Measurements from ENCODE around the gene ACADVL. TPM values are rescaled to one million over a fixed set of nuclear protein-coding genes. Genes with fewer than 3 reads are reported as not detected.
"Not testable (repeated sequence)": the region's sequence is repeated elsewhere in the genome, so short reads cannot be mapped to it uniquely, and the experiment has no call there.

The ACADVL gene
- polyA plus RNA-seq (2012; ENCODE audit: low read depth, missing spikeins) = 318 TPM

DNA sequence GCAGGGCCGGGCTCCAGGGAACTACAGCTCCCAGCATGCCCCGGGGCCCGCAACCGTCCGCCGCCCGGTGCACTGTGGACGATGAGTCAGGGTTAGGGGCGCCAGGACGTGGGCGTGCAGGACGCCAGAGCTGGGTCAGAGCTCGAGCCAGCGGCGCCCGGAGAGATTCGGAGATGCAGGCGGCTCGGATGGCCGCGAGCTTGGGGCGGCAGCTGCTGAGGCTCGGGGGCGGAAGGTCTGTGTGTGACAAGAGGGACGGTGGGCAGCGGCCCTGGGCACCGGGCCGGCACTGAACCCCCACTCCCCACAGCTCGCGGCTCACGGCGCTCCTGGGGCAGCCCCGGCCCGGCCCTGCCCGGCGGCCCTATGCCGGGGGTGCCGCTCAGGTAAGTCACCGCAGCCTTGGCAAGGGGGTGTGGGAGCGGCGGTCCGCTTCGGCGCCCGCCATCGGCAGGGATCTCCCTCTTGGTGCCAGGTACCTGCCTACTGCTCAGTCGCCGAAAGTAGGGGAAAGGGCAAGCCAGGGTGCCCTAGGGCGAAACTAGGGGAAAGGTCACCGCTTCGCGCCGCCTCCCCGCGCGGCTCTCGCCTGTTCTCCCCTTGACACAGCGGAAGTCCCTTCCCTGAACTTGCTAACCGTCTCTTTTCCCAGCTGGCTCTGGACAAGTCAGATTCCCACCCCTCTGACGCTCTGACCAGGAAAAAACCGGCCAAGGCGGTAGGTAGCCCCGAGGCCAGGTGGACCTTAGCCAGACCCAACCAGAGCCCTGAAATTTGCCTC is at the start of gene ACADVL, which contains the start of gene DLG4:
ACADVL (plus strand) TSS at position 127 of the 781 bp plus-strand sequence; CDS start at position 174, 47 bp downstream.
DLG4 (minus strand) TSS at position 25 of the 781 bp plus-strand sequence.
- DNase-seq (ENCODE audit: insufficient read length, low spot score) = peak; percentile 87
- FAIRE-seq = peak; percentile 97
- TF ChIP-seq POLR2AphosphoS5 (IDR thresholded peaks at IDR 0.05; ENCODE audit: low read depth, low read length) (peak; percentile 60; the same call in 1 of the 2 replicates), PAX5 (IDR thresholded peaks at IDR 0.05; ENCODE audit: insufficient read depth, low read length, severe bottlenecking) (no peak), POU2F2 (IDR thresholded peaks at IDR 0.05; ENCODE audit: low read depth, low read length) (no peak), POLR2A (IDR thresholded peaks at IDR 0.05; ENCODE audit: low read depth, low read length) (peak; percentile 76), SPI1 (IDR thresholded peaks at IDR 0.05; ENCODE audit: low read depth, low read length) (0 out of 2 replicates have a peak, but pooled peaks have one; percentile 7), TAF1 (IDR thresholded peaks at IDR 0.05; ENCODE audit: low read depth, low read length) (peak; percentile 67; the same call in 1 of the 2 replicates)

DNA sequence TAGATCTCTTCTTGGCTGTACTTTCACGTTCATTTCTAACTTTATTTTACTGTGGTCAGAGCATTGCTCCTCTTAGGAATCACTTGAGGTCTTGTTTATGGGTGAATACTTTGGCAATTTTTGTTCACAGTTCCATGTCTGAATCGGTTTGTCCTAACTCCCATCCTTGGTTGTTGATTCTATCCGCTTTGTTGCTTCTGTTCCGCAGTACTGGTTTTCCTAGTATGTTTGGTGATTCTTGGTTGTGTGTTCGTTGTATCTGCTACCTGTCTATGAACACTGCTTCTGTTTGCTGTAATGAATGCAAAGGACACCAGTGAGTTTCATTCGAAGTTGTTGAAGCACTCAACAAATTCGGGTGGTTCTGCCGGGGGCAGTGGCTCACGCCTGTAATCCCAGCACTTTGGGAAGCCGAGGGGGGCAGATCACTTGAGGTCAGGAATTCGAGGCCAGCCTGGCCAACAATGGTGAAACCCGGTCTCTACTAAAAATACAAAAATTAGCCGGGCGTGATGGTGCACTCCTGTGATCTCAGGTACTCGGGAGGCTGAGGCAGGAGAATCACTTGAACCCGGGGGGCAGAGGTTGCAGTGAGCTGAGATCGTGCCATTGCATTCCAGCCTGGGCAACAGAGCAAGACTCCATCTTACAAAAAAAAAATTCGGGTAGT is 47.1 kb upstream of the ACADVL start:
- not testable (repeated sequence) for DNase-seq (ENCODE audit: insufficient read length, low spot score); FAIRE-seq

DNA sequence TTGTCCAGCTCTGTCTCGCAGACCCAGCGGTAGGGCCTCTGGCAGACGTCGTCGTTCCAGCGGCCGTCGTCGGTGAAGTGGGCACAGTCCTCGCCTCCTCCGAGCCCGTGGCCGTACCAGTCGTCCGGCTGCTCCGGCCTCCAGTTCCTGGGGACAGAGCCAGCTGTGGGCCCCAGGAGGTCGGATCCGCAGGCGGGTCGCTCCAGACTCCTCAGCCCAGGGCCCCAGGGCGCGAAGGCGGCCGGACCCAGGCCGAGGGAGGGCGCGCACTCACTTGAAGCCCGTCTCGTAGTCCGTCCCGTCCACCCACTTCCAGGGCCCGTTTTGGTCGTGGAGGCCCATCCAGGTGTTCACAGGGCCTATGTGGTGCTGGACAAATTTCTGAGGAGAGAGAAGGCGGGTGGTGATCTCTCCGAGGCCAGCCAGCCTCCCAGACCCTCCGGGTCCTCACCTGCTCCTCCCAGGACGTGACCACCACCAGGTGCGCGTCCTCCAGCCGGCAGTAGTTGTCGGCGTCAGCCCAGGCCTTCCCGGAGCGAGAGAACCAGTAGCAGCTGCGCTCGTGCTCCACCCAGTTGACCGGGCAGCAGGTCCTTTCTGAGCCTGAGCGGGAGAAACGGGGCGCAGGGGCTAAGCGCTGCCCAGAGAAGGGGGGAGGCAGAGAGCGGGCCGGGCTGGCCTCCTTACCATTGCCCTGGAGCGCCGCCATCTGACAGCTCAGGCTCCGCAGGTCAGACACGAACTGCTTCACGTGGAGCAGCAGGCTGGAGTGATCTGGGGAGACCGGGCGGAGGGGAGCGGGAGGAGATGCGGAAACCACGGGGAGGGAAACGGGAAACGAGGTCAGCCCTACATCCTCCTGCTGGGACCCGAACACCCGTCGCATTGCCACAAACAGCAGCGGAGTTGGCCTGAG is 45.8 kb upstream of the ACADVL start:
- FAIRE-seq = no peak
- TF ChIP-seq POLR2A (IDR thresholded peaks at IDR 0.05; ENCODE audit: low read depth, low read length) (no peak), SPI1 (IDR thresholded peaks at IDR 0.05; ENCODE audit: low read depth, low read length) (no peak)
- DNase-seq (ENCODE audit: insufficient read length, low spot score) = no peak

DNA sequence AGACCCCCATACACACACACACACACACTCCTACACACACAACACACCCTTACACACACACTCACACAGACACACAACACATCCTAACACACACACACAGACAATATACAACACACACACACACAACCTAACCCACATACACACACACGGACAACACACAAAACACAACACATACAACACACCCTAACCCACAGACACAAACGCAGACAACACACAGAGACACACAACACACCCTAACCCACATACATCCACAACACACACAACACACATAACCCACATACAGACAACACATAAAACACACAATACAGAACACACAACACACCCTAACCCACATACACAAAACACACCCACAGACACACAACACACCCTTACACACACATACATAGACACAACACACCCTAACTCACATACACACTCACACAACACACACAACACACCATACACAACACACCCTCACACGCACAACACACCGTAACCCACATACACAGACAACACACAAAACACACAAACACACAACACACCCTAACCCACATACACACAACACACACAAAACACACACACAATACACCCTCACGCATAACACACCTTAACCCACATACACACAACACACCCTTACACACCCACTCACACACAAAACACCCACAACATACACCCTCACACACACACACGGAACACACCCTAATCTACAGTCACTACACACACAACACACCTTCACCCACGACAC is 45.0 kb upstream of the ACADVL start:
- DNase-seq (ENCODE audit: insufficient read length, low spot score) (no peak), FAIRE-seq (peak; percentile 96)
- TF ChIP-seq POU2F2 (IDR thresholded peaks at IDR 0.05; ENCODE audit: low read depth, low read length) (no peak), POLR2A (IDR thresholded peaks at IDR 0.05; ENCODE audit: low read depth, low read length) (no peak), PAX5 (IDR thresholded peaks at IDR 0.05; ENCODE audit: insufficient read depth, low read length, severe bottlenecking) (no peak)

DNA sequence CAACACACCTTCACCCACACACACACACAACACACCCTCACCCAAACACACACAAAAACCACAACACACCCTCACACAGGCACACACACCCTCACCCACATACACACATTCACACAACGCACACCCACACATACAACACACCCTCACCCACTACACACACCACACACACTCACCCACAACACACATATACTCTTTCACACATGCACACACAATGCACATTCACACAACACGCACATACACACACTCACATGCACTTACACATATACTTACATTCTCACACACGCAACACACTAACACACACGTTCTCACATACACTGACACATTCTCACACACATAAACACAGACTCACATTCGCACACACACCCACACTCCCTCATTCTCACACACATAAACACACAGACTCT is 44.4 kb upstream of the ACADVL start:
- no peak for FAIRE-seq
- no peak for DNase-seq (ENCODE audit: insufficient read length, low spot score)
- TF ChIP-seq PAX5 (IDR thresholded peaks at IDR 0.05; ENCODE audit: insufficient read depth, low read length, severe bottlenecking) (no peak), SPI1 (IDR thresholded peaks at IDR 0.05; ENCODE audit: low read depth, low read length) (no peak), TAF1 (IDR thresholded peaks at IDR 0.05; ENCODE audit: low read depth, low read length) (no peak), POLR2A (IDR thresholded peaks at IDR 0.05; ENCODE audit: low read depth, low read length) (no peak), POU2F2 (IDR thresholded peaks at IDR 0.05; ENCODE audit: low read depth, low read length) (no peak), POLR2AphosphoS5 (IDR thresholded peaks at IDR 0.05; ENCODE audit: low read depth, low read length) (no peak)

DNA sequence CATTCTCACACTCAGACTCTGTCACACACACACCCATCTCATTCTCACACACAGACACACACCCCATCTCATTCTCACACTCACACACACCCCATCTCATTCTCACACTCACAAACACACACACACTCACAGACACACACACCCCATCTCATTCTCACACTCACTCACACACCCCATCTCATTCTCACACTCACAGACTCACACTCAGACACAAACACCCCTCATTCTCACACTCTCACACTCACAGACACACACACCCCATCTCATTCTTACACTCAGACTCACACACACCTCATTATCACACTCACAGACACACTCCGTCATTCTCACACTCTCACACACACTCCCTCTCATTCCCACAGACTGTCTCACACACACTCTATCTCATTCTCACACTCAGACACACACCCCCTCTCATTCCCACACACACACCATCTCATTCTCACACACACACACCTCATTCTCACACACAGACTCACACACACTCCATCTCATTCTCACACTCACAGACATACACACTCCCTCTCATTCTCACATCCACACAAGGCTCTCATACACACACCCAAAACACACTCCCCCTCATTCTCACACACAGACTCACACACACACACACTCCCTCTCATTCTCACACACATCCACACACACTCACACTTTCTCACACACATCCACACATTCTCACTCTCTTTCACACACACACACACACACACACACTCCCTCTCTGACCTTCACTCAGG is 43.5 kb upstream of the ACADVL start:
- FAIRE-seq (no peak), DNase-seq (ENCODE audit: insufficient read length, low spot score) (no peak)
- no peak for TF ChIP-seq SPI1 (IDR thresholded peaks at IDR 0.05; ENCODE audit: low read depth, low read length)
- no peak for TF ChIP-seq TAF1 (IDR thresholded peaks at IDR 0.05; ENCODE audit: low read depth, low read length)
- TF ChIP-seq POLR2AphosphoS5 (IDR thresholded peaks at IDR 0.05; ENCODE audit: low read depth, low read length) = no peak
- no peak for TF ChIP-seq PAX5 (IDR thresholded peaks at IDR 0.05; ENCODE audit: insufficient read depth, low read length, severe bottlenecking)
- TF ChIP-seq POLR2A (IDR thresholded peaks at IDR 0.05; ENCODE audit: low read depth, low read length) = no peak
- no peak for TF ChIP-seq POU2F2 (IDR thresholded peaks at IDR 0.05; ENCODE audit: low read depth, low read length)

DNA sequence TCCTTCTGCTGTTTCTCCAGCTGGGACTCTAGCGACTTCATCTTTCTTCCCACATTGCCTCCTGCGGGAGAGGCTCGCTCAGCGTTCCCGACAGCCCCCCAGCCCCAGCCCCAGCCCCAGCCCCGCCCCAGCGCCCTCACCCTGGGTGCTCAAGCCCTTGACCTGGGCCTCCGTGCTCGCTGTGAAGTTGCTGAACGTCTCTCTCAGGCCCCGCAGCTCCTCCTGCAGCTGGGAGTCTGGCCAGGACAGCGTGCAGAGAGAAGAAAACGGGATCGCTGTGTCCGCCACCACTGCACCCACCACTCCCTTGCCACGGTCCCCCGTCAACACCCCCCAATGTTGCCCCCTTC is 42.9 kb upstream of the ACADVL start:
- no peak for TF ChIP-seq TAF1 (IDR thresholded peaks at IDR 0.05; ENCODE audit: low read depth, low read length)
- TF ChIP-seq SPI1 (IDR thresholded peaks at IDR 0.05; ENCODE audit: low read depth, low read length) = no peak
- DNase-seq (ENCODE audit: insufficient read length, low spot score) (no peak), FAIRE-seq (no peak)

DNA sequence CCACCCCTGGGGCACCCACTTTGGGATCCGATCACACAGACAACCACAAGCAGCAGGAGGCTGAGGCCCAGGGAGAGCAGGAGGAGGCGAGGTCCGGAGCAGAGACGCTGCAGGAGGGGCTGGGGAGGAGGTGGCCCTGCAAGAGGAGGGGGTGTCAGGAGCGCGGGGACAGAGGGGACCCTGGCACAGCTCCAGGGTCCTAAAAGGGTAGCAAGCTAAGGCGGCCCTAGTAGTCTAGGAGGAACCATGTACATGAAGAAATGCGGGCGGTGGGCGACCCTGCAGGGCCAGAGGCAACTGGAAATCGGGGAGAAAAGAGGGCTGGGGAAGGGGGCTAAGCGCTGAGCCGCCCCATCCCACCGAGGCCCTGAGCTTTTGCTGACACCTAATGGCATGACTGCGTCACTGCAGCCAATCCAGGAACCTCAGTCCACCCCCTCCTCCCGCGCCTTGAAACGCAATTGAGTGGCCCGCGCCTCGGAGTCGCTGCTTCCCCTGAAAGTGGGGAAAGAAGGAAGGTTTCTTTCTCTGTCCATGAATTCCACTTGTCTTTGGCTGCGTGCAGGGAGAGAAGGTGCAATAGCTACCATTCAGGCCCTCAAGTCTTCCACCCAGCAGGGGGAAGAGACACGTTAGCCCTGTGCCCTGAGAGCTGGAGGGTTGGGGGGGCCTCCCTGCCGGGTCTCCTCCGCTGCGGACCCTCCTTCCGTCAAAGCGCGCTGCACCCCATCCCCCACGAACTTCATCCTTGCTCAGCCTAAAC is 42.4 kb upstream of the ACADVL start:
- TF ChIP-seq PAX5 (IDR thresholded peaks at IDR 0.05; ENCODE audit: insufficient read depth, low read length, severe bottlenecking) (no peak), TAF1 (IDR thresholded peaks at IDR 0.05; ENCODE audit: low read depth, low read length) (no peak), POLR2AphosphoS5 (IDR thresholded peaks at IDR 0.05; ENCODE audit: low read depth, low read length) (no peak), POU2F2 (IDR thresholded peaks at IDR 0.05; ENCODE audit: low read depth, low read length) (no peak), SPI1 (IDR thresholded peaks at IDR 0.05; ENCODE audit: low read depth, low read length) (no peak), POLR2A (IDR thresholded peaks at IDR 0.05; ENCODE audit: low read depth, low read length) (no peak)
- FAIRE-seq = peak; percentile 51
- peak; percentile 88 for DNase-seq (ENCODE audit: insufficient read length, low spot score)

Measured in GM12891 (cell line).